ENCODE measurements around the gene TPGS1.
A peak's percentile ranks its signal among the peaks of the same experiment; 100 is the strongest.

Gene TPGS1, protein sequence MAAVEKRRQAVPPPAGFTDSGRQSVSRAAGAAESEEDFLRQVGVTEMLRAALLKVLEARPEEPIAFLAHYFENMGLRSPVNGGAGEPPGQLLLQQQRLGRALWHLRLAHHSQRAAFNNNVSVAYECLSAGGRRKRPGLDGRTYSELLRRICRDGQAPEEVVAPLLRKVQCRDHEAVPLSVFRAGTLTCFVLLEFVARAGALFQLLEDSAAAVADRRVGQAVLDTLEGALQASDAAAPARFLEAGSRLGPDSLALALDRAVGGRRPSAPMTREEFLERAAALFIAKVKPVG

DNA sequence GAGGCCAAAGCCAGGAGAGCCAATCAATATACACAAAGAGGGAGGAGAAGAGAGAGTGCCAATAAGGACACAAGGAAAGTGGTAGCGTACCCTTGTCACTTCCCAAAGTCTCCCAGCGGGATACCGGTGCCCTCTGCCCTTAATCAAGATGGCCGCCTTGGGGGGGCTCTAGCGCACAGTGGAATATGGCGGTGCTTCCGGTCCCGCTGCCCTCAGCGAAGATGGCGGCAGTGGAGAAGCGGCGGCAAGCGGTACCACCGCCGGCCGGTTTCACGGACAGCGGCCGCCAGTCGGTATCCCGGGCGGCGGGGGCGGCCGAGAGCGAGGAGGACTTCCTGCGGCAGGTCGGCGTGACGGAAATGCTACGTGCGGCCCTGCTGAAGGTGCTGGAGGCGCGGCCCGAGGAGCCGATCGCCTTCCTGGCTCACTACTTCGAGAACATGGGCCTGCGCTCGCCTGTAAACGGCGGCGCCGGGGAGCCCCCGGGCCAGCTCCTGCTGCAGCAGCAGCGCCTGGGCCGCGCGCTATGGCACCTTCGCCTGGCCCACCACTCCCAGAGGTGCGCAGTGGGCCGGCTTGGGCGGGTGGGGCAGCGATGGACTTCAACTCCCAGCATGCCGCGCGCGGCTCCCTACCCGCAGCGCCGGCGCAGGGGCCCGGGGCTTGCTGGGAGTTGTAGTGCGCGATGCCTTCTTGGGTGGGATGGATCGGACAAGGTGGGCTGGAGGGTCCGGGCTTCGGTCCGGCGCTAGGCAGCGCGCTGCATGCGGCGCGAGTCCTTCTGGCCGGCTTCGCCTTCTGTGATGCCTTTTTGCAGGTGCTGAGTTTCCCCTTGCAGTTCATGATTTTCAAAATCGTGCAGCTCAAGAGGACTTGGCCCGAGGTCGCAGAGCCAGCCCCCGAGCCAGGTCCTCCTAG is at the start of gene TPGS1:
TPGS1 (plus strand) TSS at position 212 of the 918 bp plus-strand sequence; CDS start at position 222, 10 bp downstream.
- H3K4me3 ChIP-seq (ENCODE audit: low read depth, low read length), result peak within 1 kb of the TSS; percentile 87
- no peak for DNase-seq (ENCODE audit: low read depth)
- TF ChIP-seq, protein P1, sequence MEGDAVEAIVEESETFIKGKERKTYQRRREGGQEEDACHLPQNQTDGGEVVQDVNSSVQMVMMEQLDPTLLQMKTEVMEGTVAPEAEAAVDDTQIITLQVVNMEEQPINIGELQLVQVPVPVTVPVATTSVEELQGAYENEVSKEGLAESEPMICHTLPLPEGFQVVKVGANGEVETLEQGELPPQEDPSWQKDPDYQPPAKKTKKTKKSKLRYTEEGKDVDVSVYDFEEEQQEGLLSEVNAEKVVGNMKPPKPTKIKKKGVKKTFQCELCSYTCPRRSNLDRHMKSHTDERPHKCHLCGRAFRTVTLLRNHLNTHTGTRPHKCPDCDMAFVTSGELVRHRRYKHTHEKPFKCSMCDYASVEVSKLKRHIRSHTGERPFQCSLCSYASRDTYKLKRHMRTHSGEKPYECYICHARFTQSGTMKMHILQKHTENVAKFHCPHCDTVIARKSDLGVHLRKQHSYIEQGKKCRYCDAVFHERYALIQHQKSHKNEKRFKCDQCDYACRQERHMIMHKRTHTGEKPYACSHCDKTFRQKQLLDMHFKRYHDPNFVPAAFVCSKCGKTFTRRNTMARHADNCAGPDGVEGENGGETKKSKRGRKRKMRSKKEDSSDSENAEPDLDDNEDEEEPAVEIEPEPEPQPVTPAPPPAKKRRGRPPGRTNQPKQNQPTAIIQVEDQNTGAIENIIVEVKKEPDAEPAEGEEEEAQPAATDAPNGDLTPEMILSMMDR (IDR thresholded peaks at IDR 0.05; ENCODE audit: low read depth, low read length, missing control alignments), result no peak
- in situ Hi-C loops (cut with HindIII; ENCODE audit: low sequenced_read_pairs), result no loop called here

DNA sequence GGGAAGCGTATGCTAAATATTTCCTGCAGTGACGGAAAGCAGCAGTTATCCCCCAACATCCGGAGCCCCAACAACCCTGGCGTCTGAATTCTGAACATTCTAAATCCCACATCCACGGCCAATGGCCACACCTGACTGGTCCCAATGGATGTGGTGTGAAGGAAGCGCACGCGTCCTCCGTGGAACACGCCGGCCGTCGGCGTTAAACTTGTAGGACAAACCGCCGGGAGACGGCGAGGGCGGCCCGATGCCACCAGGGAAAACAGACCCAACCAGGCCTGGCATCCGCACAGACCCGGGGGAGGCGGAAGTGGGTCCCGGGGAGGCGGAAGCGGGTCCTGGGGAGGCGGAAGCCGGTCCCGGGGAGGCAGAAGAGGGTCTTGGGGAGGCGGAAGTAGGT is 49.7 kb upstream of the TPGS1 start:
- H3K4me3 ChIP-seq (ENCODE audit: low read depth, low read length), result no peak overlapping the region
- no peak for DNase-seq (ENCODE audit: low read depth)
- TF ChIP-seq, protein P1 (IDR thresholded peaks at IDR 0.05; ENCODE audit: low read depth, low read length, missing control alignments), result no peak
- in situ Hi-C loops (cut with HindIII; ENCODE audit: low sequenced_read_pairs), result loop anchor here (10.0 kb wide), 1 partner anchor 153 kb away; no protein-coding TSS in a partner anchor

DNA sequence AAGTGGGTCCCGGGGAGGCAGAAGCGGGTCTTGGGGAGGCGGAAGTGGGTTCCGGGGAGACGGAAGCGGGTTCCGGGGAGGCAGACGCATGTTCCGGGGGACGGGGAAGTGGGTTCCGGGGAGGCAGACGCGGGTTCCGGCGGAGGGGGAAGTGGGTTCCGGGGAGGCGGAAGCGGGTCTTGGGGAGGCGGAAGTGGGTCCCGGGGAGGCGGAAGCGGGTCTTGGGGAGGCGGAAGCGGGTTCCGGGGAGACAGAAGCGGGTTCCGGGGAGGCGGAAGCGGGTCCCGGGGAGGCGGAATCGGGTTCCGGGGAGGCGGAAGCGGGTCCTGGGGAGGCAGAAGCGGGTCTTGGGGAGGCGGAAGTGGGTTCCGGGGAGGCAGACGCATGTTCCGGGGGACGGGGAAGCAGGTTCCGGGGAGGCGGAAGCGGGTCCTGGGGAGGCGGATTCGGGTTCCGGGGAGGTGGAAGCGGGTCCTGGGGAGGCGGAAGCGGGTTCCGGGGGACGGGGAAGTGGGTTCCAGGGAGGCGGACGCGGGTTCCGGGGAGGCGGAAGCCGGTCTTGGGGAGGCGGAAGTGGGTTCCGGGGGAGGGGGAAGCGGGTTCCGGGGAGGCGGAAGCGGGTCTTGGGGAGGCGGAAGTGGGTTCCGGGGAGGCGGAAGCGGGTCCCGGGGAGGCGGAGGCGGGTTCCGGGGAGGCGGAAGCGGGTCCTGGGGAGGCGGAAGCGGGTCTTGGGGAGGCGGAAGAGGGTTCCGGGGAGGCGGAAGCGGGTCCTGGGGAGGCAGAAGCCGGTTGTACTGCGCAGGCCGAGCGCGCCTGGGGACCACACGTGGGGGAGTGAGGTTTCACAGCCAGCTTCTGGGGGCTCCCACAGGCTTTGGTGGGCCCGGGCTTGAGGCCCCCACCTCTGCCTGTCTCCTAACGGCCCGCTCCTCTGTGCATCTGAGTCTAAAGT is 48.9 kb upstream of the TPGS1 start:
- TF ChIP-seq, protein P1 (IDR thresholded peaks at IDR 0.05; ENCODE audit: low read depth, low read length, missing control alignments), result no peak
- H3K4me3 ChIP-seq (ENCODE audit: low read depth, low read length), result no peak overlapping the region
- no peak for DNase-seq (ENCODE audit: low read depth)
- in situ Hi-C loops (cut with HindIII; ENCODE audit: low sequenced_read_pairs), result loop anchor here (10.0 kb wide), 1 partner anchor 154 kb away; no protein-coding TSS in a partner anchor

DNA sequence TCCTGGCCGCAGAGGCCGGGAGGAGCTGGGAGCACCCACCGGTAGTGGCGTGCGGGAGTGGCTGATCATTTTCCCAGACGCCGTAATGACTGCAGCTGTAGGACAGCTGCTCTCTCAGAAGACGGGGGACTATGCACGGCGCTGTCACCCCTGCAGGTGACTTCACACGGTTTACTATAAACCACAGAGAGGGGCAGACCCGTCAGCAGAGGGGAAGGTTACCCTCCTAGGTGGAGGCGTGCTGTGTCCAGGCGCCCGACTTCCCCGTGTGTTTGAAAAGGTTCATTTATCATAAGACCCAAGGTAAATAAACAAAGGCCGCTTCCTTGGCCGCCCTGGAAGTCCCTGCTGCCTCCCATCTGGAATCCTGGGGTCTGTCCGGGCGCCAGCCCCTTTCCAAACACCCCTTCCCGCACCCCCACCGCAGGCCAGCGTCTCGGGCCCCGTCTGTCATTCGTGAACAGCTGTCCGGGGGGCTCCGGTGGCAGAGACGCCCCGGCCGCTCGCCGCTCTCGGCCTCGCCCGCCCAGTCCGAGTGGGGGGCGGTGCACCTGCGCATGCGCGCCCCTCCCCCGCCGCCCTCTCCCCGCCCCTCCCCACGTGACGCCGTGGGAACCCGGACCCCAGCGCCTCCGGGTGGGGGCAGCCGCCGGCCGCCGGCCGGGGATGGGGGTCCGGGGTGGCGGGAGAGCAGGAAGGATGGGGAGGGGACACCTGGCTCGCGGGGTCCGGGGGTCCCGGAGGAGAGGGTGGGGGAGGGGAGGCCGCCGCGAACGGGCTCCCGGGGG is 47.4 kb upstream of the TPGS1 start:
- in situ Hi-C loops (cut with HindIII; ENCODE audit: low sequenced_read_pairs), result loop anchor here (10.0 kb wide), 1 partner anchor 155 kb away; no protein-coding TSS in a partner anchor

GRCh38 chr19:460877-461720 is 46.2 kb upstream of the TPGS1 start, which contains the start of gene SHC2:
Gene SHC2, minus strand, starts transcription at chr19:461033. Its CDS starts 37 bp downstream, at chr19:460996.
- DNase-seq (ENCODE audit: low read depth), result no peak
- in situ Hi-C loops (cut with HindIII; ENCODE audit: low sequenced_read_pairs), result no loop called here
- H3K4me3 ChIP-seq (ENCODE audit: low read depth, low read length), result peak within 1 kb of the TSS; percentile 46
- TF ChIP-seq, protein P1 (IDR thresholded peaks at IDR 0.05; ENCODE audit: low read depth, low read length, missing control alignments), result no peak

More for the DNA sequence above, 47.4 kb upstream of the TPGS1 start:
- no peak for DNase-seq (ENCODE audit: low read depth)
- TF ChIP-seq, protein P1 (IDR thresholded peaks at IDR 0.05; ENCODE audit: low read depth, low read length, missing control alignments), result no peak
- peak overlapping the region; percentile 46 for H3K4me3 ChIP-seq (ENCODE audit: low read depth, low read length)

All from astrocyte of the cerebellum (primary cell).